DOHH2 (cell line): ENCODE measurements around the gene PKN1.

ENCODE experiments used
- H3F3A ChIP-seq: fragments of 200-600 bp; sonication (generic), shearing (Covaris generic); 2 replicates; pipeline ENCODE4 v1.6.0; 2016; ENCODE audit warnings: antibody characterized with exemption, mild to moderate bottlenecking; ENCODE audit not compliant: control insufficient read depth, insufficient read depth
- H3K27ac ChIP-seq: fragments of 200-600 bp; sonication (generic); 2 replicates; pipeline ENCODE4 v1.5.1; 2014; ENCODE audit warnings: low read depth, mild to moderate bottlenecking, low read length, moderate library complexity
- H3K27me3 ChIP-seq: fragments of 200-600 bp; sonication (generic); 2 replicates; pipeline ENCODE4 v1.6.1; 2014; ENCODE audit warnings: mild to moderate bottlenecking, low read length, mixed read lengths; ENCODE audit not compliant: control insufficient read depth
- H3K36me3 ChIP-seq: fragments of 200-600 bp; sonication (generic); 2 replicates; pipeline ENCODE4 v1.6.1; 2014; ENCODE audit warnings: mild to moderate bottlenecking, low read length, moderate library complexity, mixed read lengths; ENCODE audit not compliant: control insufficient read depth
- H3K4me1 ChIP-seq: fragments of 200-600 bp; sonication (generic); 2 replicates; pipeline ENCODE4 v1.6.1; 2014; ENCODE audit warnings: mild to moderate bottlenecking, low read length, mixed read lengths; ENCODE audit not compliant: control insufficient read depth
- H3K4me2 ChIP-seq: fragments of 200-600 bp; sonication (generic); 2 replicates; pipeline ENCODE4 v1.6.0; 2014; ENCODE audit warnings: mild to moderate bottlenecking, low read length, moderate library complexity
- H3K4me3 ChIP-seq: fragments of 200-600 bp; sonication (generic); 2 replicates; pipeline ENCODE4 v1.5.1; 2014; ENCODE audit warnings: mild to moderate bottlenecking, low read length, mixed read lengths
- H3K79me2 ChIP-seq: fragments of 200-600 bp; sonication (generic); 2 replicates; pipeline ENCODE4 v1.6.1; 2014; ENCODE audit warnings: mild to moderate bottlenecking, low read length, mixed read lengths; ENCODE audit not compliant: control insufficient read depth
- H3K9me2 ChIP-seq: fragments of 200-600 bp; sonication (generic); replicated peaks from 2 replicates; pipeline ENCODE4 v1.6.1; 2014; ENCODE audit warnings: mild to moderate bottlenecking, low read length, mixed read lengths; ENCODE audit not compliant: control insufficient read depth
- H3K9me3 ChIP-seq: fragments of 200-600 bp; sonication (generic); 2 replicates; pipeline ENCODE4 v1.6.1; 2014; ENCODE audit warnings: antibody characterized with exemption, low read length, mixed read lengths; ENCODE audit not compliant: control insufficient read depth, insufficient read depth
- H4K20me1 ChIP-seq: fragments of 200-600 bp; sonication (generic); 2 replicates; pipeline ENCODE4 v1.6.0; 2014; ENCODE audit warnings: low read depth, mild to moderate bottlenecking, antibody characterized with exemption, low read length, moderate library complexity; ENCODE audit not compliant: control insufficient read depth, insufficient read depth
- EZH2phosphoT487 ChIP-seq: fragments of 200-600 bp; sonication (generic); IDR thresholded peaks from 2 replicates; pipeline ENCODE4 v1.6.1; 2017; ENCODE audit warnings: borderline replicate concordance, mild to moderate bottlenecking, antibody characterized with exemption, low read length, moderate library complexity, mixed read lengths
- TF ChIP-seq, protein P1 (sequence below): fragments of 200-600 bp; sonication (generic); IDR thresholded peaks from one replicate; pipeline ENCODE4 v1.5.1; 2014; ENCODE audit warnings: antibody characterized with exemption, mild to moderate bottlenecking, low read depth, low read length; ENCODE audit not compliant: poor library complexity, severe bottlenecking

The PKN1 gene

DNA sequence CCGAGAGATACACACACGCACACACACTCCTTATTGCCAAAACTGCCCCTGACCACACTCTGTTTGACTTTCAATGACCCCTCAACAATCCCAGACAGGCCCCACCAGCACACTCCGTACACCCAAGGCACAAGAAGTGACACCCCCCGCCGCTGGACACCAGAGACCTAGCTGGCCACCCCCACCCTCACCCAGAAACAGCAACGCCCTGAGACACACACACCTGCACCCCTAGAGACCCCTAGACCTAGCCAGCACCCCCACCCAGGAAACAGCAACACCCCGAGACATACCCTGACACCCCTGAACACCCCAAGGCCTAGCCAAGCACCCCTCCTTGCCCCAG is 43.2 kb downstream of the PKN1 start:
- H3K4me2 ChIP-seq, result no peak overlapping the region
- no peak overlapping the region for H3K4me3 ChIP-seq
- peaks cover 8% of the 10 kb centered on the region; the same call in 1 of the 2 replicates for H3K27me3 ChIP-seq
- no peak overlapping the region for H3K27ac ChIP-seq
- no peaks in the 10 kb centered on the region for H3F3A ChIP-seq
- no peaks in the 10 kb centered on the region for H3K9me2 ChIP-seq
- H3K79me2 ChIP-seq, result no peaks in the 10 kb centered on the region
- TF ChIP-seq EZH2phosphoT487, result no peak
- TF ChIP-seq, protein P1, sequence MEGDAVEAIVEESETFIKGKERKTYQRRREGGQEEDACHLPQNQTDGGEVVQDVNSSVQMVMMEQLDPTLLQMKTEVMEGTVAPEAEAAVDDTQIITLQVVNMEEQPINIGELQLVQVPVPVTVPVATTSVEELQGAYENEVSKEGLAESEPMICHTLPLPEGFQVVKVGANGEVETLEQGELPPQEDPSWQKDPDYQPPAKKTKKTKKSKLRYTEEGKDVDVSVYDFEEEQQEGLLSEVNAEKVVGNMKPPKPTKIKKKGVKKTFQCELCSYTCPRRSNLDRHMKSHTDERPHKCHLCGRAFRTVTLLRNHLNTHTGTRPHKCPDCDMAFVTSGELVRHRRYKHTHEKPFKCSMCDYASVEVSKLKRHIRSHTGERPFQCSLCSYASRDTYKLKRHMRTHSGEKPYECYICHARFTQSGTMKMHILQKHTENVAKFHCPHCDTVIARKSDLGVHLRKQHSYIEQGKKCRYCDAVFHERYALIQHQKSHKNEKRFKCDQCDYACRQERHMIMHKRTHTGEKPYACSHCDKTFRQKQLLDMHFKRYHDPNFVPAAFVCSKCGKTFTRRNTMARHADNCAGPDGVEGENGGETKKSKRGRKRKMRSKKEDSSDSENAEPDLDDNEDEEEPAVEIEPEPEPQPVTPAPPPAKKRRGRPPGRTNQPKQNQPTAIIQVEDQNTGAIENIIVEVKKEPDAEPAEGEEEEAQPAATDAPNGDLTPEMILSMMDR, result no peak
- H3K4me1 ChIP-seq, result peaks cover 29% of the 10 kb centered on the region
- no peaks in the 10 kb centered on the region for H3K9me3 ChIP-seq
- peaks cover 5% of the 10 kb centered on the region for H3K36me3 ChIP-seq
- no peaks in the 10 kb centered on the region; the same call in 1 of the 2 replicates for H4K20me1 ChIP-seq

DNA sequence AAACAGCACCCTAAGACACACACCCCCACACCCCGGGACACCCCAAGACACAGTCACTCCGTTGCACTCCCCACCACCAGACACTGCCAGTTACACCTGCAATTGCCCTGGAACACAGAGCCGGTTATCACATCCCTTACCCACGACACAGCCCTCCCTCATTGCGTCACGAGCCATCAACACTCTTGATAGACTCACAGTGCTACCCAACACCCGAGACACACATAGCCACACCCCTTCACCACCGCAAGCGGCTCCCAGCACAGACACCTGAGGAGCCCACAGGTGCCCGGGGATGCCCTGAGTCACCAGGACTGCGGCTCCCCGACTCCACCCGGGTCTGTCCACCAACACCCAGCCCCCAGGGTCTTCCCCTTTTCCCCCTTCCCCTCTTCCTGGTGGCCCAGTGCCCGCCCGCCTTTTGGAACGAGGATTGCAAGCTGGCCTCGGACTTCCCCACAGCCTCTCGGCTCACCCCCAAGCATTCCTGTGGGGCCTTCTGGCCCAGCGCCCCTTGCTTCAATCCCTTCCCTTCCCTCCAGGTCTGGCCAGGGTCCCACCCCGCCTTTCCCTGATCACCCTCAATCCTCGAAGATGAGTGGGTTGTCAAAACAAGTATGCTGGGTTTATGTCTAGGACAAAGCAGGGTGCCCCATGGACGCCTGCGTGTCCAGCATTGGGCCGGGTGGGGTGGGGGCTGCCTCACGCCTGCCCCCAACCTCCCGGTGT is 43.7 kb downstream of the PKN1 start:
- H3K4me2 ChIP-seq, result no peak overlapping the region

DNA sequence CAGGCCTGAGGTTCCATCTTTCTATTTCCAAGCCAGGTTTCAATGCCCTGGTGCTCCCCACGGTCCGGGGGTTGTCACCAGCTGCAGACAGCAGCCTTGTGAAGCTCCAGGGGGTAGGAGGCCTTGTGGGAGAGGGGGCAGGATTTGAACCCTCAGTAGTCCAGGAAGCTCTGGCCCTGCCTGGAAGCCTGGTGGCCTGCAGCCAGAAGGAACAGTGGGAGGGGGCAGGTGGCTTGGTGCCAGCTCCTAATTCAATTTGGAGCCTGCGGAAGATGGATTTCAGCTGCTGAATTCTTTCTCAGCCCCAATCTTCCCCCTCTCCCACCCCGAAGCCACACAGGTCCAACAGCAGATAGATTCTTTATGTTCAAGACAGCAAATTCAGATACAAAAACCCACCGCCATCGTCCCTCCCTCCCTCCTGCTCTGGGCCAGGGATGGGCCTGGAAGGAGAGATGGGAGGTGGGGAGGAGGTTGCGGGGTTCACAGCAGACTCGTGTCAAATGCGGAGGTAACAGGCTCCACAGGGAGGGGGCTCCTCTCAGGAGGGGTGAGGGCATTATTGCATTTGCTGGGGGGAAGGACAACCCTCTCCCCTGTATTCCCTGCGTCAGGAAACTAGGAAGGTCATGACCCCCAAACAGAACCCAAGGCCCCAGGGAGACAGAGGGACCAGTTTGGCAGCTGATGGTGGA is 44.5 kb downstream of the PKN1 start:
- H3F3A ChIP-seq, result no peaks in the 10 kb centered on the region
- H3K27ac ChIP-seq, result no peak overlapping the region
- H3K27me3 ChIP-seq, result peaks cover 8% of the 10 kb centered on the region; the same call in 1 of the 2 replicates
- H3K4me1 ChIP-seq, result peaks cover 25% of the 10 kb centered on the region
- no peaks in the 10 kb centered on the region for H3K79me2 ChIP-seq
- TF ChIP-seq, protein P1, result no peak
- no peak for TF ChIP-seq EZH2phosphoT487
- no peaks in the 10 kb centered on the region for H3K36me3 ChIP-seq
- H4K20me1 ChIP-seq, result no peaks in the 10 kb centered on the region; the same call in 1 of the 2 replicates
- H3K9me3 ChIP-seq, result no peaks in the 10 kb centered on the region
- H3K9me2 ChIP-seq, result no peaks in the 10 kb centered on the region
- no peak overlapping the region for H3K4me3 ChIP-seq
- H3K4me2 ChIP-seq, result no peak overlapping the region

More for the DNA sequence above, 43.7 kb downstream of the PKN1 start:
- Histone ChIP-seq H3K27me3 (peaks cover 8% of the 10 kb centered on the region; the same call in 1 of the 2 replicates), H3K27ac (no peak overlapping the region), H3K4me1 (peaks cover 29% of the 10 kb centered on the region), H3K9me2 (no peaks in the 10 kb centered on the region), H3K9me3 (no peaks in the 10 kb centered on the region), H3F3A (no peaks in the 10 kb centered on the region), H3K4me3 (no peak overlapping the region), H3K36me3 (no peaks in the 10 kb centered on the region; the same call in 1 of the 2 replicates), H3K79me2 (no peaks in the 10 kb centered on the region), H4K20me1 (no peaks in the 10 kb centered on the region; the same call in 1 of the 2 replicates)
- TF ChIP-seq EZH2phosphoT487, result no peak
- TF ChIP-seq, protein P1, result no peak
